H1 (cell line): ENCODE measurements around the gene MCCC1. TPM values are rescaled to one million over a fixed set of nuclear protein-coding genes. Genes with fewer than 3 reads are reported as not detected.

Experiments used
- CHD7 ChIP-seq: fragments of 300-600 bp; sonication (generic); IDR thresholded peaks from 2 replicates; pipeline ENCODE4 v1.7.1; 2012; ENCODE audit warnings: low read length, moderate library complexity, mild to moderate bottlenecking, inconsistent platforms; ENCODE audit not compliant: insufficient replicate concordance
- polyA plus RNA-seq, 7 experiments: library from polyadenylated mRNA; depleted of rRNA in 3 of 7; stranded (reverse) in 5 of 7; unstranded in 2 of 7; fragments of >200 nt in 5 of 7; fragments of 200-250 nt in 2 of 7; gene quantifications; 1 replicate in 5 of 7; 2 replicates in 1 of 7; 4 replicates in 1 of 7; pipeline versions ENCODE4 v1.2.1 to v1.2.3, GENCODE V29; 2011 to 2013; ENCODE audit warnings: missing spikeins in 2 of 7, mixed read lengths in 2 of 7
- total RNA-seq: library from RNA; stranded (reverse); fragmentation: NEBNext Ultra II Directional; extraction: Animal tissue kit (Norgen Biotek cat#: 25700); gene quantifications from 2 replicates; pipeline ENCODE4 v1.2.1, GENCODE V29; 2021

Gene MCCC1
- total and polyA plus RNA-seq, 2 of the 8 experiments (the other 6 are each of a cell fraction or from before 2014, with no cell fraction given) = 10.8 to 21.5 TPM

DNA sequence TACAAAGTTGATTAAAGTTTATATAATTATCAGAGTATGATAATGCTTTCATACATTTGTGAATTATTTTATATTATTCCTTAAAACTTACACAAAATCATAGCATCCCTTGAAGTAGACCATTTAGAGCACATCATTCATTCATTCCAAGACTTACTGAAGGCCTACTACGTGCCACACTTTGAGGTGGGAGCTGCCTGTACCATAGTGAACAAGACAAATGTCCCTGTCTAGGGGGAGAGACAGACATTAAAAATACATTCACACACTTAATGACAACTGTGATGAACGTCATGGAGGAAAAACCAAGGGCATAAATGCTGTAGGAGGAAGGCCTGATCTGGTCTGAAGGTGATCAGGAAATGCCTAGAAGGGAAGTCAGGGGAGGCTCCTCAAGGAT, 12.1 kb downstream of the MCCC1 start (continued):
- no peak for TF ChIP-seq CHD7
